ENCODE results near the gene POMP. TPM values are rescaled to one million over a fixed set of nuclear protein-coding genes. Genes with fewer than 3 reads are reported as not detected.

The POMP gene
- total RNA-seq, 1 experiment from 2014 or later = 102 TPM

DNA sequence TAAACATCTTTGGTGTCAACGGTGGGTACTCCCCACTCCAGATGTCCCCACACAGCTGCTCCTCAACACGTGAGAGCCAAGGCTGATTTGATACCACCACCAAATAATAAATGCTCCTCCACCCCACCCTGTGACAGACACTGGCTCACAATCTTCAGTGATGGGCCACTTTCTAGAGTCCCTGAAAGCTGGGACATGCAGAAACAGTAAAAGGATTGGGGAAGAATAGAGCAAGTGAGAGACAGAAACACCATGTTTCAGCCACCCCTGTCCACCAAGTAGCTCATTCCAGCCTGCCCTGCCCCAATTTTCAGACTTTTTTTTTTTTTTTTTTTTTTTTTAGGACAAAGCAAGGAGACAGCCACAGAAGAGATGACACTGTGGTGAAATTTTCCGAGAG lies 58.2 kb downstream of the POMP start:
- Mint-ChIP-seq H3K9me3 (no peaks in the 10 kb centered on the region; a peak in 1 of 5 replicates), H3K4me1 (peaks cover 12 to 14% of the 10 kb centered on the region in 2 experiments), H3K4me3 (peak overlapping the region; percentile 7 to 19; a peak in 2 of 5 replicates), H3K27ac (no peak overlapping the region), H3K36me3 (ENCODE audit: insufficient read depth in 1 of 3, low read depth in 3 of 3) (no peaks in the 10 kb centered on the region; a peak in 1 of 7 replicates), H3K27me3 (ENCODE audit: low read depth) (peaks cover 34% of the 10 kb centered on the region)
- Histone ChIP-seq H2BK5ac (ENCODE audit: insufficient read length, low read length) (no peak overlapping the region), H3K4me1 (ENCODE audit: insufficient read depth, low read length) (no peaks in the 10 kb centered on the region), H3K23me2 (ENCODE audit: insufficient read length, low read depth, low read length, poor library complexity, severe bottlenecking) (peaks cover 4% of the 10 kb centered on the region), H2AK5ac (ENCODE audit: insufficient read length, low read length) (no peak overlapping the region), H2BK12ac (ENCODE audit: insufficient read length, low read depth, low read length) (no peak overlapping the region), H4K8ac (replicated peaks; ENCODE audit: insufficient read length, low read depth, low read length) (no peak overlapping the region), H2BK20ac (ENCODE audit: low read depth, low read length, poor library complexity, severe bottlenecking) (no peak overlapping the region), H3K14ac (ENCODE audit: insufficient read depth, low read length) (no peak overlapping the region), H3K27me3 (ENCODE audit: insufficient read depth, low read length) (no peaks in the 10 kb centered on the region; the same call in 1 of the 2 replicates), H2BK15ac (ENCODE audit: low read depth, low read length) (no peak overlapping the region), H2BK120ac (ENCODE audit: low read depth, low read length, poor library complexity, severe bottlenecking) (no peak overlapping the region), H3T11ph (ENCODE audit: low read length) (no peak overlapping the region), H3K79me2 (ENCODE audit: insufficient read depth, low read length) (no peaks in the 10 kb centered on the region), H4K91ac (ENCODE audit: insufficient read length, low read depth, low read length) (no peak overlapping the region), H3K4me2 (ENCODE audit: insufficient read depth, insufficient read length, low read length) (no peak overlapping the region), H3K23ac (ENCODE audit: insufficient read length, low read depth, low read length) (no peak overlapping the region), H3K9ac (ENCODE audit: extremely low read depth, insufficient read length, low read length) (no peak overlapping the region), H3K18ac (ENCODE audit: insufficient read length, low read depth, low read length) (no peak overlapping the region), H3K79me1 (ENCODE audit: insufficient read depth, low read depth, low read length, poor library complexity, severe bottlenecking) (no peaks in the 10 kb centered on the region), H3K27ac (ENCODE audit: insufficient read length, low read depth, low read length) (no peak overlapping the region), H2AFZ (ENCODE audit: low read length) (no peak overlapping the region), H4K5ac (ENCODE audit: insufficient read length, low read depth, low read length) (no peak overlapping the region), H4K20me1 (ENCODE audit: control insufficient read depth, insufficient read depth, insufficient read length) (no peaks in the 10 kb centered on the region), H3K9me3 (ENCODE audit: control insufficient read depth, low read depth, low read length) (no peaks in the 10 kb centered on the region), H3K56ac (ENCODE audit: insufficient read length, low read depth, low read length) (no peak overlapping the region), H3K4ac (ENCODE audit: low read depth, low read length) (no peak overlapping the region)
- TF ChIP-seq, protein P1, sequence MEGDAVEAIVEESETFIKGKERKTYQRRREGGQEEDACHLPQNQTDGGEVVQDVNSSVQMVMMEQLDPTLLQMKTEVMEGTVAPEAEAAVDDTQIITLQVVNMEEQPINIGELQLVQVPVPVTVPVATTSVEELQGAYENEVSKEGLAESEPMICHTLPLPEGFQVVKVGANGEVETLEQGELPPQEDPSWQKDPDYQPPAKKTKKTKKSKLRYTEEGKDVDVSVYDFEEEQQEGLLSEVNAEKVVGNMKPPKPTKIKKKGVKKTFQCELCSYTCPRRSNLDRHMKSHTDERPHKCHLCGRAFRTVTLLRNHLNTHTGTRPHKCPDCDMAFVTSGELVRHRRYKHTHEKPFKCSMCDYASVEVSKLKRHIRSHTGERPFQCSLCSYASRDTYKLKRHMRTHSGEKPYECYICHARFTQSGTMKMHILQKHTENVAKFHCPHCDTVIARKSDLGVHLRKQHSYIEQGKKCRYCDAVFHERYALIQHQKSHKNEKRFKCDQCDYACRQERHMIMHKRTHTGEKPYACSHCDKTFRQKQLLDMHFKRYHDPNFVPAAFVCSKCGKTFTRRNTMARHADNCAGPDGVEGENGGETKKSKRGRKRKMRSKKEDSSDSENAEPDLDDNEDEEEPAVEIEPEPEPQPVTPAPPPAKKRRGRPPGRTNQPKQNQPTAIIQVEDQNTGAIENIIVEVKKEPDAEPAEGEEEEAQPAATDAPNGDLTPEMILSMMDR (conservative IDR thresholded peaks at IDR 0.05) = no peak
- no CpG with 5 or more reads among the region's 3 CpGs for WGBS (ENCODE audit: extremely low coverage, insufficient read length, low lambda C conversion rate)
- no peak for DNase-seq

All from H9 (cell line).